ENCODE results near the gene DNAJC1.

DNA sequence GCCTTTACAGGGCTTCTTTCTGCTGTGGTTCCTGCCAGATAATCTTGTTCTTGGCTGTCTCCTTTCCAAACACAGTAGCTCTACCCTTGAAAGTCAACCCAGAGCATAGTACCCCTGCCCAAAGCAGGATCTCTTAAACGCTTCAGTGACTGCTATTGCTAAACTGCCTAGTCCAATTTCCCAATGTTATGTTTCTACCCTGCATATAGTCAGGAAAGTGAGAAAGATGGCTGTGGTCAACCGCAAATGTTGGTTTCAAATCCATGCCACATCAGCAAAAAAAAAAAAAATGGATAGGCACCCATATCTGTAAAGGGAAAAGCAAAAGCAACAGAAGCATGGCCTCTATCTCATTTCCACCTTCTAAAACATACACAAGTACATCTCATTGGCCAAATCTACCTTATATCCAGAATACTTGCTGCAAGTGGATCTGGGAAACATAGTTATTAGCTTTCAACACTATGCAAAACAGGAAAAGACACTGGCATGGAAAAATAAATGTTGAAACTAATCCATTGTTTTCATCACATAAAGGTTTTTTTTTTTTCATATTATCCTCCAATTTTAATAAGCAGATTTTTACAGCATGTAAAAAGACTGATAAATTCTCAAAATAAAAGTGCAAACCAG, 59.8 kb downstream of the DNAJC1 start:
- TF ChIP-seq, protein P1, sequence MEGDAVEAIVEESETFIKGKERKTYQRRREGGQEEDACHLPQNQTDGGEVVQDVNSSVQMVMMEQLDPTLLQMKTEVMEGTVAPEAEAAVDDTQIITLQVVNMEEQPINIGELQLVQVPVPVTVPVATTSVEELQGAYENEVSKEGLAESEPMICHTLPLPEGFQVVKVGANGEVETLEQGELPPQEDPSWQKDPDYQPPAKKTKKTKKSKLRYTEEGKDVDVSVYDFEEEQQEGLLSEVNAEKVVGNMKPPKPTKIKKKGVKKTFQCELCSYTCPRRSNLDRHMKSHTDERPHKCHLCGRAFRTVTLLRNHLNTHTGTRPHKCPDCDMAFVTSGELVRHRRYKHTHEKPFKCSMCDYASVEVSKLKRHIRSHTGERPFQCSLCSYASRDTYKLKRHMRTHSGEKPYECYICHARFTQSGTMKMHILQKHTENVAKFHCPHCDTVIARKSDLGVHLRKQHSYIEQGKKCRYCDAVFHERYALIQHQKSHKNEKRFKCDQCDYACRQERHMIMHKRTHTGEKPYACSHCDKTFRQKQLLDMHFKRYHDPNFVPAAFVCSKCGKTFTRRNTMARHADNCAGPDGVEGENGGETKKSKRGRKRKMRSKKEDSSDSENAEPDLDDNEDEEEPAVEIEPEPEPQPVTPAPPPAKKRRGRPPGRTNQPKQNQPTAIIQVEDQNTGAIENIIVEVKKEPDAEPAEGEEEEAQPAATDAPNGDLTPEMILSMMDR (IDR thresholded peaks at IDR 0.05): no peak
- TF ChIP-seq POLR2A (IDR thresholded peaks at IDR 0.05): no peak
